ENCODE data around the gene RNLS.

The RNLS gene

DNA sequence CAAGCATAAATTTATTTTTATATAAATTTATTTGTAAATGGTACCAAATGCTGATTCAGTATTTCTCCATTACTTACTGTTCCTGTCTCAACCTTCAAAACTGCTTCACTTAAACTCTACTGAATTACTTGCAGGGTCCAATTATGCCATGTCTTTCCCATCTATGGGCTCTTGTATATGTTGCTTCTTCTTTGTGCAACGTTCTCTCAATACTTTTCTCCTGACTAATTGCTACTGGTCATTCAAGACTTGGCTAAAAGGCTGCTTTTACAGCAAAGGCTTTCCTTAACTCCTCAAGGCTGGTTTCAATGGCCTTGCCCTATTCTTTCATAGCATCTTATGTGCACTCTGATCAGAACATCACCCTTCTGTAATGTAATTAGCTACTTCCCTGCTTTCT is 67.9 kb downstream of the RNLS start:
- H3K9me3 Mint-ChIP-seq = no peaks in the 10 kb centered on the region
- no peaks in the 10 kb centered on the region for H3K36me3 Mint-ChIP-seq (ENCODE audit: low read depth)
- DNase-seq = no peak
- H3K27ac Mint-ChIP-seq = no peak overlapping the region
- peaks cover 2% of the 10 kb centered on the region for H3K27me3 Mint-ChIP-seq (ENCODE audit: low read depth, poor library complexity)
- TF ChIP-seq, protein P1, sequence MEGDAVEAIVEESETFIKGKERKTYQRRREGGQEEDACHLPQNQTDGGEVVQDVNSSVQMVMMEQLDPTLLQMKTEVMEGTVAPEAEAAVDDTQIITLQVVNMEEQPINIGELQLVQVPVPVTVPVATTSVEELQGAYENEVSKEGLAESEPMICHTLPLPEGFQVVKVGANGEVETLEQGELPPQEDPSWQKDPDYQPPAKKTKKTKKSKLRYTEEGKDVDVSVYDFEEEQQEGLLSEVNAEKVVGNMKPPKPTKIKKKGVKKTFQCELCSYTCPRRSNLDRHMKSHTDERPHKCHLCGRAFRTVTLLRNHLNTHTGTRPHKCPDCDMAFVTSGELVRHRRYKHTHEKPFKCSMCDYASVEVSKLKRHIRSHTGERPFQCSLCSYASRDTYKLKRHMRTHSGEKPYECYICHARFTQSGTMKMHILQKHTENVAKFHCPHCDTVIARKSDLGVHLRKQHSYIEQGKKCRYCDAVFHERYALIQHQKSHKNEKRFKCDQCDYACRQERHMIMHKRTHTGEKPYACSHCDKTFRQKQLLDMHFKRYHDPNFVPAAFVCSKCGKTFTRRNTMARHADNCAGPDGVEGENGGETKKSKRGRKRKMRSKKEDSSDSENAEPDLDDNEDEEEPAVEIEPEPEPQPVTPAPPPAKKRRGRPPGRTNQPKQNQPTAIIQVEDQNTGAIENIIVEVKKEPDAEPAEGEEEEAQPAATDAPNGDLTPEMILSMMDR (IDR thresholded peaks at IDR 0.05) = no peak
- no peak overlapping the region for H3K4me3 Mint-ChIP-seq
- H3K4me1 Mint-ChIP-seq = no peaks in the 10 kb centered on the region

- peaks cover 2% of the 10 kb centered on the region for H3K27me3 Mint-ChIP-seq (ENCODE audit: low read depth, poor library complexity)
- H3K36me3 Mint-ChIP-seq (ENCODE audit: low read depth) = no peaks in the 10 kb centered on the region
- H3K4me3 Mint-ChIP-seq = no peak overlapping the region
- TF ChIP-seq, protein P1 (IDR thresholded peaks at IDR 0.05) = no peak
- no peaks in the 10 kb centered on the region for H3K4me1 Mint-ChIP-seq
- no peak overlapping the region for H3K27ac Mint-ChIP-seq
- H3K9me3 Mint-ChIP-seq = no peaks in the 10 kb centered on the region
- no peak for DNase-seq
Measured at GRCh38 chr10:88512599-88512998, 70.5 kb downstream of the RNLS start.

- H3K36me3 Mint-ChIP-seq (ENCODE audit: low read depth) = no peaks in the 10 kb centered on the region
- no peak for DNase-seq
- H3K4me3 Mint-ChIP-seq = no peak overlapping the region
- no peaks in the 10 kb centered on the region for H3K4me1 Mint-ChIP-seq
- TF ChIP-seq, protein P1 (IDR thresholded peaks at IDR 0.05) = no peak
- no peaks in the 10 kb centered on the region for H3K9me3 Mint-ChIP-seq
- no peak overlapping the region for H3K27ac Mint-ChIP-seq
- H3K27me3 Mint-ChIP-seq (ENCODE audit: low read depth, poor library complexity) = no peaks in the 10 kb centered on the region
Measured at GRCh38 chr10:88508796-88509195, 74.3 kb downstream of the RNLS start.

DNA sequence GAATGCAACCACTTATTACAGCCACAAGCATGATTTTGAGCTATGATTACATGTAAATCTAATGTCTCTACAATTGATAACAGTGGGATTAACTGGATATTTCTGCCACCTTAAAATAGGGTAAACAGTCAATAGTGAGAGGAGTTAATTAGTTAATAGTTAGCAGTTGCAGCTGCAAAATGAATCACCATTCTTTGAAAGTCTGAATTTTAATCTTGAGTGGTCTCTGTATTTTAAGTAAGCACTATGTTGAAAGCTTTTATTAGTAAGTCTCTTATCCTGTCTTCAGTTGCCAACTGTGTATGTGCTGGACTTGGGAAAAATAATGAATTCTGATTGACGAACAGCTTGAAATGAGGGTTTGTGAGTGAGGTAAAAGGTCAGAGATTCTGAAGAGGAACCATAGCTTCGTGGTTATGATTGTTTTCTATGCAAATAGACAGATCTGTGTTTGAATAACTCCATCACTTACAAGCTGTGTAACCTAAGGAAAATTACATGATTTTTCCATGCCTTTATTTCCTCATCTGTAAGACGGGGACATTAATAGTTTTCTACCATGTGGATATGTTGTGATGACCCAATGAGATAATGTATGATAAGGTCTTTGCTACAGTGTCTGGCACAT is 75.2 kb downstream of the RNLS start:
- H3K27ac Mint-ChIP-seq = no peak overlapping the region
- no peaks in the 10 kb centered on the region for H3K36me3 Mint-ChIP-seq (ENCODE audit: low read depth)
- H3K9me3 Mint-ChIP-seq = no peaks in the 10 kb centered on the region
- TF ChIP-seq, protein P1 (IDR thresholded peaks at IDR 0.05) = no peak
- H3K27me3 Mint-ChIP-seq (ENCODE audit: low read depth, poor library complexity) = no peaks in the 10 kb centered on the region
- H3K4me3 Mint-ChIP-seq = no peak overlapping the region
- no peak for DNase-seq
- H3K4me1 Mint-ChIP-seq = no peaks in the 10 kb centered on the region

DNA sequence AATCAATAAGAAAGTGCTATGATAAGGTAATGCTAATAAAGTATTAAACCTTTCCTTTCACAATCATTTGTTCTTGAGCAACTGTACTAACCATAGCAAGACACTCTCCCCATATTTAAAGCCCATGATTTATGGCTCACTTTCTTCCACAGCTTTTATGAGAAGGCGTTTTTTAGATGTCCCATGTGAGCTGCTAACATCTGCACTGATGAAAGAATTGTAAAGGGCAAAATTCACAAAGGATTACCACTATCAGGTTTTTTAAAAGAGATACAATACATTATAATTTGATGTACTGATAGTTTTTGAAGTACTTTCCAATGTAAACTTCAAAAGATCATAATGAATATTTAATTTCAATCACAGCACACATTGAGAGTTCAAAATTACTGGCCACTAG is 75.7 kb downstream of the RNLS start:
- Mint-ChIP-seq H3K27me3 (ENCODE audit: low read depth, poor library complexity) (no peaks in the 10 kb centered on the region), H3K36me3 (ENCODE audit: low read depth) (no peaks in the 10 kb centered on the region), H3K9me3 (peaks cover 4% of the 10 kb centered on the region), H3K4me3 (no peak overlapping the region), H3K27ac (no peak overlapping the region), H3K4me1 (no peaks in the 10 kb centered on the region)
- TF ChIP-seq, protein P1 (IDR thresholded peaks at IDR 0.05) = no peak
- no peak for DNase-seq

GRCh38 chr10:88505680-88506215 is 77.4 kb downstream of the RNLS start:
- Mint-ChIP-seq H3K36me3 (ENCODE audit: low read depth) (no peaks in the 10 kb centered on the region), H3K4me1 (no peaks in the 10 kb centered on the region), H3K27me3 (ENCODE audit: low read depth, poor library complexity) (no peaks in the 10 kb centered on the region), H3K9me3 (peaks cover 10% of the 10 kb centered on the region), H3K4me3 (no peak overlapping the region), H3K27ac (no peak overlapping the region)
- no peak for DNase-seq
- TF ChIP-seq, protein P1 (IDR thresholded peaks at IDR 0.05) = no peak

All from nephron progenitor cell (in vitro differentiated cells).